ENCODE data around the gene ZNF628. TPM values are rescaled to one million over a fixed set of nuclear protein-coding genes. Genes with fewer than 3 reads are reported as not detected.

The ZNF628 gene
- total RNA-seq, 1 donor from 2014 or later = 0.77 TPM

GRCh38 chr19:55483706-55484592, 7.5 kb downstream of the ZNF628 start:
- DNase-seq (ENCODE audit: low read depth in 2 of 2) = no peak

DNA sequence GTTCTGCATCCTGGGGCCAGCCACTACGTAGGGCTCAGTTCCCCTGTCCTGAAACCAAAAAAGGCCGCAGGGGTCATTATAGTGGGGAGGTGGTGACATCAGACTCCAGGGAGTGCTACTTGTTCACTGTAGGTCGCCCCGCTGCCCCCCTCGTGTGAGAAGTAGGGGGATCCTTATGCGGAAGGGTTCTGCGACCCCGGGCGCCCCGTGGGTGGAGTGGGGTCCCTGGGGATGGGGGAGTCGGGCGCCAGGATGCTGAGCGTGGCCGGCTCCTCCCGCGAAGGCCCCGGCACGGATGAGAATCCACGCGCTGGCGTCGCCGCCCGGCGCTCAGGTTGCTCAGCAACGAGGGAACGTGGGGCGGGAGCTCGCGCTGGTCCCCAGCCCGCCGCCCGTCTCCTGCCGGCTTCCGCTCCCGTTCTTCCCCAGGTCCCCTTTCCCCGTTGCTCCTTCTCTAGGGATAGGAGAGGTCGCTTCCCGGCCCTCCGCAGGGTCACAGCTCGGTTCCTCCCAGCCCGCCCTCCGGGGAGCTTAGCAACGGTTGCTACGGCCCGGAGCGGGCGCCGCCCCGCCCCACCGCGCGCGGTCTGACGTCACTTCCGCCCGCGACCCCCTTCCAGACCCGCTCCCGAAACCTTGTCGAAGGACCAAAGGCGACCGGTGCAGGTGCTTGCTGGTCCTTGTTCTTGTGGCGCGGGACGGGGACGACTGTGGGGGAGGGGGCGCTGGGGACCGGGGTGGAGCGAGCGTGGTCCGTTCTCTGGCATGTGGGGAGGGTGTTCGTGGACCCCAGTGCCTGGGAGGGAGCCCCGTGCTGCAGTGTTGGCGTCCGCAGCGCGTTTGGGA, 8.4 kb downstream of the ZNF628 start, which contains the start of gene NAT14:
NAT14 (plus strand) TSS at position 596 of the 846 bp plus-strand sequence. CDS start 521 bp downstream, outside the sequence.
- peak in 1 of 2 donors; percentile 55 for DNase-seq (ENCODE audit: low read depth in 2 of 2)

DNA sequence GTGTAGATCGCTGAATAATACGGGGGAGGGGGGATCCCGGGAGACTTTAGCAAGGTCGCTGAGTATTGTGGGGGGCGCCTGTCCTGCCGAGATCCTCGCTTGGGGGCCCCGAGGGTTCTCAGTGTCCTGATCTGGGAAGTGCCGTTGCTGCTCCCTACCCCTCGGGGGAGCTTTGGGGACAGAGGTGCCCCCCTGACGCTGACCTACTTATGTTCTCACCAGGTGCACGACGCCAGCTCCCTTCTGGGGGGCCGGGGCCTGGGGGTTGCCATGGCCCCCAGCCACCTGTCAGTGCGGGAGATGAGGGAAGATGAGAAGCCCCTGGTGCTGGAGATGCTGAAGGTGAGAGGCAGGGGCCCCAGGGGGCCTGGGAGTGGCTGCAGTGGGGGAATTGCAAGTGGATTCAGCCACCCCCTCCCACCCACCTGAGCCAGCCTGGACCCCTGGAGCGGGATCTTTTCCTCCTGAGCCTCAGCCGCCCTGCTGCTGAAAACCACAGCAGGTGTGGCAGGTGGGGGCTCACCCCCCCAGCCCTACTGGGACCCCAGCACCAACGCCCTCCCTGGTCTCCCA, 9.1 kb downstream of the ZNF628 start:
- no peak for DNase-seq (ENCODE audit: low read depth in 2 of 2)

GRCh38 chr19:55486043-55486970, 9.9 kb downstream of the ZNF628 start:
- peak in 1 of 2 donors; percentile 10 for DNase-seq (ENCODE audit: low read depth in 2 of 2)

DNA sequence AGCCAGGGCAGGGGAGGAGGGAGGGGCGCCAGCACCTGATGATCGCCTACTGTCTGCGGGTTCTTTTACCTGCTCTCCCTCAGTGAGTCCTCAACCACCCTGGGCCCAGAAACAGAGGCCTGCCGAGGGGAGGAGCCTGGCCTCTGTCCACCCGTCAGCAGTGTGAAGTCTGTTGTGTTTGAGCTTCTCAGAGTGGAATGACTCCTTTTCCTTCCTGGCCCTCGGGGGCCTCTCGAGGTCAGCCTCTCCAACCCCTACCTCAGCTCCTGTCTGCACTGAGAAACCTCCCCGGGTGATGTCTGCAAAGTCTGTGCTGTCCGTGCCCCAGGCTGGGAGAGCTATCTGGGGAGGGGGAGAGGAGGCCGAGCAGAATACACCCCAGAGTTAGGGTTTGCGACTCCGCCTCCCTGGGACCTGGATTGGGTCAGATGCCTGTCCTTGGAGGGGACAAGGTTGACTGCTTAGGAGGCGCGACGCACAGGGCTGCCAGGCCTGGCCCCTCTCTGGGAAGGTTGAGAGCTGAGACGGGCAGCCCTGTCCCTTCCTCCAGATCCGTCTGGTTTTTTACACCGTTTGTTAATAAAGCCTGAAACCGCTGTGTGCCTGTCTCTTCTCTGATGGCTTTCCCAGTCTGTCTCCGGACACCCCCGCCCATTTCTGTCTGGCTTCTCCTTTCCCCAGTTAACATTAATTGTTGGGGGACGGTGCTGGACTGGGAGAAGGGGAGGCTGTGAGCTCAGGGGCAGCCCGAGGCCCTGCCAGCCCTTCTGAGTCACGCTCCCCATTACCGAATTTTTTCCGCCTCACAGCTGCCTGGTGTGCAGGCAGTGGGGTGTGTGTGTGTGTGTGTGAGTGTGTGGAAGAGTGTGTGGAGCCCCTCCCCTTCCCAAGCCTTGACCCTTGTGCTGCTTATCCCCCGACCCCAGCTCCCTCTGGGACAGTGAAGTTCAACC, 10.8 kb downstream of the ZNF628 start:
- DNase-seq (ENCODE audit: low read depth in 2 of 2) = peak; percentile 74 to 89

DNA sequence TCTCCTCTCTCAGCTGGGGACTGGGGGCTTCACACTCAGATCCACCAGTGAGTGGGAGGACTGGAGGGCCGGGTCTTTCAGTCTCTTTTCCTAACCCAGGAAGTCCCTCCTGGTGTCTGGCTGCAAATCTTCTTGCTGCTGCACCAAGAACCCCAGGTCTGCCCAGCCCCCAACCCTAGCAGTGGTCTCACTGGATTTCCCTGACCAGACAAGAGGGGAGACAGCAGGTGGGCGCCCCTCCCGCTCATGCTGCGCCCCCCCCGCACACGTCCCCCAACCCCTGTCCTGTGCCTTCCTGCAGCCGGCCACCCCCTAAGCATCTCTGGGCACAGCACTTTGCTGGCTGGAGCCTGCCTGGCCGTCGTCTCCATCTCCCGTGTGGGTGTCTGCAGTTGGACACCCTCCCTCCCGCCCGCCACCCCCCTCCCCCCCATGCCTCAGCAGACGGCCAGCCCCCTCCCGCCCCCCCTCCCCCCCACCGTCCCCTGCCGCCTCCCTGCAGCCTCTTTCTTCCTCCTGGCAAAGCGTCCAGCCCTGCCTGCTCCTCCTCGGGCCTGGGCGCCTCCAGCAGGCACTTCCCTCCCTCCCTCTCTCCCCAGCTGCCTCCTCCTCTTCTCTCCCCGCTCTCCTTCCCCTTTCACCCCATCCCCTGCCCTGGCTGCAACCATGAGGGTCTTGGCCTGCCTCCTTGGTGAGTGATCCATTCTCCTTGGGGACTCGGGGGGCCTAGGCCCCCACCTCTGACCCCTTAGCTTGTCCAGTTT, 11.7 kb downstream of the ZNF628 start, which contains the start of gene SSC5D:
SSC5D (plus strand) TSS at position 513 of the 764 bp plus-strand sequence; CDS start at position 667, 154 bp downstream.
- DNase-seq (ENCODE audit: low read depth in 2 of 2) = no peak

DNA sequence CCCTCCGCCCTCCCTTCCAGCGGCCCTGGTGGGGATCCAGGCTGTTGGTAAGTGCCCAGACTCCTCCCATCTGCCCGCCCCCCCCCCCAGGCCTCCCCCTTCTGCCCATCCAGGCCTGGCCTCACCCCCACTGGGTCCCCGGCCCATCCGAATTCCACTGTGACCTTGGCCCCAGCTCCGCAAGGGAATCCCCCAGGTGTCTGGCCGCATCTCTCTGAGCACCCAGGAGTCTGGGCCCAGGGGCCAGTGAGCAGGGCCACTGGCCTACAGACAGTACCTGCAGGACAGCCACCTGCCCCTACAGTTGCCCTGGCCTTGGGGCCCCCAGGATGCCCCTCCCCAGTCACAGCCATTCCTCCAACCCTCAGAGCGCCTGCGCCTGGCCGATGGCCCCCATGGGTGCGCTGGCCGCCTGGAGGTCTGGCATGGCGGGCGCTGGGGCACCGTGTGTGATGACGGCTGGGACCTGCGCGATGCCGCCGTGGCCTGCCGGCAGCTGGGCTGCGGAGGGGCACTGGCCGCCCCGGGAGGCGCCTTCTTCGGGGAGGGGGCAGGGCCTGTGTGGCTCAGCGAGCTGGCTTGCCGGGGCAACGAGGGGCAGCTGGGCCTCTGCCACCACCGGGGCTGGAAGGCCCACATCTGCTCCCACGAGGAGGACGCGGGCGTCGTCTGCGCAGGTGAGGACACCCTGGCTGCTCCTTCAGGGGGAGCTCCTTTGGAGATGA, 12.7 kb downstream of the ZNF628 start:
- no peak for DNase-seq (ENCODE audit: low read depth in 2 of 2)

- DNase-seq (ENCODE audit: low read depth in 2 of 2) = no peak
Observed at GRCh38 chr19:55489711-55490477, 13.5 kb downstream of the ZNF628 start.

DNA sequence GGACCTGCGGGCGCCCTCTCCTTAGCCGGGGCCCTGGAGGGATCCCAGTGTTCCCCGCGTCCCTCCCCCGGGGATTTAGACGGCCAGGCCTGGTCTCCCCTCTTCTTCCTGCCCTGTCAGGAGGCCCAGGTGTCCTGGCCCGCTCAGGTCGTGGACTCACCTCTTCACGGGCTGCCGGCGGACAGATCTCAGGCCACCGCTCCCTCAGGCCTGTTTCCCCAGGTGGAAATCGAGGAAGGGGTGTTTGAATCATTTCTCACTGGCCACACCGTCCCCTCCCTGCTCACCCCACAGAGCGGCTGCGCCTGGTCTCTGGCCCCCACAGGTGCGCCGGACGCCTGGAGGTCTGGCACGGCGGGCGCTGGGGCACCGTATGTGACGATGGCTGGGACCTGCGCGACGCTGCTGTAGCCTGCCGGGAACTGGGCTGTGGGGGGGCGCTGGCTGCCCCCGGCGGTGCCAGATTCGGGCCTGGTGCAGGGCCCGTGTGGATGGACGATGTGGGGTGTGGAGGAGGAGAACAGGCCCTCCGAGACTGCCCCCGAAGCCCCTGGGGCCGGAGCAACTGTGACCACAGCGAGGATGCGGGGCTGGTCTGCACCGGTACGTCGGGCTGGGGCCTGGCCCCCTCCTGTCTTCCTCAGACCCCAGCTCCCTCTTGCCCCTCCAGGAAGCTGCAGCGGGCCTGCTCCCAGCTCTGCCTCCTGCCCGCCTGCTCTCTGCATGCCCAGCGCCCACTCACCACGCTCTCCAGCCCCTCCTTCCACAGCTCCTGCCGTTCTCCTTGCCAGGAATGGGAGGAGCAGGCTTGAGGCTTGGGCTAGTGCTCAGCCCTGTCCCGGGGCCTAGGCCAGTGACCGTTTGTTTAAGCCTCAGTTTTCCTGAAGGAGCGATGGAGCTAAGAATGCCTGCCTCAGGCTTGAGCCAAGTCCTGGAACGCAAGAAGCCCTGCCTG, 14.3 kb downstream of the ZNF628 start:
- no peak for DNase-seq (ENCODE audit: low read depth in 2 of 2)

- no peak for DNase-seq (ENCODE audit: low read depth in 2 of 2)
Observed at GRCh38 chr19:55491546-55492360, 15.3 kb downstream of the ZNF628 start.

DNA sequence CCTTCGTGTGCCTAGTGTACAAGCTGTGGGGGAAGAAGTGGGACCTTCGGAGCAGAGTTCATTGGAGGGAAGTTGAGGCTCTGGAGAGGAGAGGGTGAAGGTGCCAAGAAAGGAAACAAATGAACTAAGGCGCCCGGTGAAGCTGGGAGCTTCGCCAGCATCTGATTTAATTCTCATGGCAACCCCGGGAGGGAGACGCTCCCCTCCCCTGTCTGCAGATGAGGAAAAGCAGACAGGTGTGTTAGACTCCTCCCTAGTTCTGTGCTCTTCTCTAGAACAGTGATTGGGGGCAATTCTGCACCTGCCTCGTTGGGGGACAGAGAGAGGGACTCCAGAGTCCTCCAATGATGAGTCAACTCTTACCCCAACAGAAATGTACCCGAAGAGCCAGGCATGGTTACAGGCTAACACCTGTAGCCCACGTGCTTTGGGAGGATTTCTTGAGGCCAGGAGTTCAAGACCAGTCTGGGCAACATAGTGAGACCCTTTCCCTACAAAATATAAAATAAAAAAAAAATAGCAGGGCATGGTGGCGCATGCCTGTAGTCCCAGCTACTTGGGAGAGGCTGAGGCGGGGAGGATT, 16.0 kb downstream of the ZNF628 start:
- no peak for DNase-seq (ENCODE audit: low read depth in 2 of 2)

- DNase-seq (ENCODE audit: low read depth in 2 of 2) = no peak
Observed at GRCh38 chr19:55493052-55493644, 16.7 kb downstream of the ZNF628 start.

DNA sequence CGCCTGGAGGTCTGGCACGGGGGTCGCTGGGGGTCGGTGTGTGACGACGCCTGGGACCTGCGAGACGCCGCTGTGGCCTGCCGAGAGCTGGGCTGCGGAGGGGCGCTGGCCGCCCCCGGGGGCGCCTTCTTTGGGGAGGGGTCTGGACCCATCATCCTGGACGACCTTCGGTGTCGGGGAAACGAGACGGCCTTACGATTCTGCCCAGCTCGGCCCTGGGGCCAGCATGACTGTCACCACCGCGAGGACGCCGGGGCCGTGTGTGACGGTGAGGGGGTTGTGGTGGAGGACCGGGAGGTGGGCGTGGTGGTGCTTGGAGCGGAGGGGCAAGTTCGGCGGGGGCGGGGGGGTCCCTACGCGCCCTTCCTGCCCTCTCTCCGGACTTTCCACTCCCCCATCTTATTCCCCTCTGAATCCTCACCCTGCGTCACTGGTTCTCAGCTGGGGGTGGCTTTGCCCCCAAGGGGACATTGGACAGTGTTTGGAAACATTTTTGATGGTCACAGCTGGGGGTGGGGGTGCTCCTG, 17.3 kb downstream of the ZNF628 start:
- DNase-seq (ENCODE audit: low read depth in 2 of 2) = no peak

- DNase-seq (ENCODE audit: low read depth in 2 of 2) = peak in 1 of 2 donors; percentile 23
Observed at GRCh38 chr19:55494172-55494761, 17.9 kb downstream of the ZNF628 start.

All from dermis microvascular lymphatic vessel endothelial cell (primary cell).